H1 (cell line): Measurements from ENCODE around the gene ZFYVE21. TPM values are rescaled to one million over a fixed set of nuclear protein-coding genes. Genes with fewer than 3 reads are reported as not detected.

Source experiments
- CTCF ChIA-PET: fragments of 300-600 bp; sonication (Branson Sonifier 250); formaldehyde crosslinking; loops from one replicate; lab custom pipeline; 2021; ENCODE audit not compliant: partially characterized antibody; lab: Charles Lee
- POLR2A ChIA-PET: fragments of 300-600 bp; sonication (Branson Sonifier 250); formaldehyde crosslinking; loops from one replicate; lab custom pipeline; 2021; ENCODE audit warnings: inconsistent platforms; ENCODE audit not compliant: partially characterized antibody; lab: Charles Lee
- DNase-seq, 2 experiments: peaks; one replicate each; pipeline versions ENCODE4 v3.0.0 to v3.0.0-alpha.2; 2010 to 2022; ENCODE audit warnings: low spot score in 2 of 2, low read depth in 1 of 2, mixed read lengths in 1 of 2
- FAIRE-seq: peaks from 2 replicates; lab custom pipeline; 2011; peaks lifted over from hg19 to GRCh38; lab: Jason Lieb, UNC
- H2AFZ ChIP-seq: 2 replicates; pipeline ENCODE4 v1.8.1; 2012; ENCODE audit warnings: low read length, inconsistent platforms
- H2AK5ac ChIP-seq: 2 replicates; pipeline ENCODE4 v1.6.1; 2013; ENCODE audit warnings: low read depth, low read length
- H2BK120ac ChIP-seq: replicated peaks from 2 replicates; pipeline ENCODE3; 2013; ENCODE audit warnings: low read depth, low read length, inconsistent platforms
- H2BK12ac ChIP-seq: 2 replicates; pipeline ENCODE4 v1.6.1; 2013; ENCODE audit warnings: low read depth, low read length
- H2BK15ac ChIP-seq: 2 replicates; pipeline ENCODE4 v1.6.1; 2013; ENCODE audit warnings: low read length
- H2BK20ac ChIP-seq: 2 replicates; pipeline ENCODE4 v1.6.1; 2013; ENCODE audit warnings: low read length
- H2BK5ac ChIP-seq: 2 replicates; pipeline ENCODE4 v1.6.1; 2013; ENCODE audit warnings: low read depth, low read length
- H3K14ac ChIP-seq: 2 replicates; pipeline ENCODE4 v1.6.1; 2013; ENCODE audit warnings: inconsistent platforms; ENCODE audit not compliant: insufficient read length
- H3K18ac ChIP-seq: 2 replicates; pipeline ENCODE4 v1.6.1; 2013; ENCODE audit warnings: low read length; ENCODE audit errors: extremely low read depth
- H3K23ac ChIP-seq: 2 replicates; pipeline ENCODE4 v1.6.1; 2013; ENCODE audit warnings: inconsistent platforms; ENCODE audit not compliant: insufficient read length
- H3K23me2 ChIP-seq: 2 replicates; pipeline ENCODE4 v1.6.1; 2013; ENCODE audit warnings: low read depth, low read length
- H3K27ac ChIP-seq: 2 replicates; pipeline ENCODE4 v1.6.1; 2011; ENCODE audit warnings: low read depth, low read length, inconsistent platforms
- H3K27me3 ChIP-seq, 4 experiments: replicated peaks in 1 of 4; 1 replicate in 1 of 4; 2 replicates in 3 of 4; pipeline versions ENCODE4 v1.6.1 to v1.8.1; 2011 to 2013; ENCODE audit warnings: low read length in 3 of 4, mild to moderate bottlenecking in 3 of 4, inconsistent platforms in 2 of 4, mixed read lengths in 2 of 4, moderate library complexity in 1 of 4; ENCODE audit not compliant: control insufficient read depth in 3 of 4, insufficient read depth in 3 of 4; ENCODE audit errors: extremely low read depth in 1 of 4
- H3K36me3 ChIP-seq, 4 experiments: 2 replicates each; pipeline versions ENCODE4 v1.6.1 to v1.8.1; 2011 to 2013; ENCODE audit warnings: mild to moderate bottlenecking in 4 of 4, low read length in 3 of 4, moderate library complexity in 2 of 4, control low read depth in 1 of 4, inconsistent platforms in 1 of 4; ENCODE audit not compliant: insufficient read depth in 4 of 4, control insufficient read depth in 2 of 4
- H3K4ac ChIP-seq: replicated peaks from 2 replicates; pipeline ENCODE3; 2013; ENCODE audit warnings: low read length, low read depth, mixed read lengths, inconsistent platforms; ENCODE audit not compliant: insufficient read length
- H3K4me1 ChIP-seq, 4 experiments: replicated peaks in 1 of 4; 1 replicate in 1 of 4; 2 replicates in 3 of 4; pipeline versions ENCODE4 v1.6.1 to v1.8.1; 2011 to 2013; ENCODE audit warnings: low read length in 3 of 4, inconsistent platforms in 2 of 4, mixed read lengths in 1 of 4; ENCODE audit not compliant: insufficient read depth in 4 of 4, control insufficient read depth in 3 of 4
- H3K4me2 ChIP-seq, 2 experiments: 2 replicates each; pipeline versions ENCODE4 v1.6.1 to v1.8.1; 2011 to 2013; ENCODE audit warnings: low read depth in 2 of 2, low read length in 2 of 2, control low read depth in 1 of 2, inconsistent platforms in 1 of 2, mild to moderate bottlenecking in 1 of 2; ENCODE audit not compliant: insufficient read depth in 1 of 2
- H3K4me3 ChIP-seq, 4 experiments: fragments of 200-600, 300-600 bp in 1 of 4; sonication (generic), shearing (Covaris generic), sonication (Bioruptor Twin) in 1 of 4; 2 replicates each; pipeline versions ENCODE4 v1.5.1 to v1.8.1; 2011 to 2016; ENCODE audit warnings: low read length in 4 of 4, low read depth in 3 of 4, control low read depth in 2 of 4, inconsistent platforms in 2 of 4, mild to moderate bottlenecking in 2 of 4, mixed read lengths in 1 of 4, moderate library complexity in 1 of 4; ENCODE audit not compliant: insufficient read depth in 2 of 4; ENCODE audit errors: extremely low read depth in 1 of 4
- H3K56ac ChIP-seq: replicated peaks from 2 replicates; pipeline ENCODE3; 2013; ENCODE audit warnings: low read depth, mild to moderate bottlenecking, mixed read lengths, low read length, inconsistent platforms; ENCODE audit not compliant: insufficient read length
- H3K79me1 ChIP-seq: 2 replicates; pipeline ENCODE4 v1.6.1; 2013; ENCODE audit warnings: low read depth, low read length, control low read depth
- H3K79me2 ChIP-seq, 2 experiments: 2 replicates each; pipeline versions ENCODE4 v1.6.1 to v1.8.1; 2012 to 2013; ENCODE audit warnings: low read length in 2 of 2, mild to moderate bottlenecking in 2 of 2, inconsistent platforms in 1 of 2; ENCODE audit not compliant: insufficient read depth in 2 of 2, control insufficient read depth in 1 of 2
- H3K9ac ChIP-seq, 4 experiments: replicated peaks in 1 of 4; 1 replicate in 1 of 4; 2 replicates in 3 of 4; pipeline versions ENCODE4 v1.6.1 to v1.8.1; 2011 to 2013; ENCODE audit warnings: low read depth in 3 of 4, low read length in 3 of 4, control low read depth in 2 of 4, mild to moderate bottlenecking in 2 of 4, moderate library complexity in 2 of 4, inconsistent platforms in 1 of 4; ENCODE audit errors: extremely low read depth in 1 of 4
- H3K9me3 ChIP-seq, 2 experiments: 2 replicates each; pipeline versions ENCODE4 v1.6.1 to v1.8.1; 2012 to 2013; ENCODE audit warnings: mild to moderate bottlenecking in 2 of 2, moderate library complexity in 2 of 2, control low read depth in 1 of 2, inconsistent platforms in 1 of 2, low read depth in 1 of 2, low read length in 1 of 2, mixed read lengths in 1 of 2; ENCODE audit not compliant: insufficient read depth in 2 of 2
- H4K20me1 ChIP-seq, 2 experiments: replicated peaks in 1 of 2; 2 replicates each; pipeline versions ENCODE3 to v1.8.1; 2011 to 2013; ENCODE audit warnings: inconsistent platforms in 2 of 2, low read length in 2 of 2, mild to moderate bottlenecking in 1 of 2; ENCODE audit not compliant: insufficient read depth in 2 of 2, control insufficient read depth in 1 of 2
- H4K5ac ChIP-seq: 2 replicates; pipeline ENCODE4 v1.6.1; 2013; ENCODE audit warnings: low read length, low read depth, mixed read lengths, inconsistent platforms; ENCODE audit not compliant: insufficient read length
- H4K8ac ChIP-seq: 2 replicates; pipeline ENCODE4 v1.8.0; 2013; ENCODE audit warnings: mild to moderate bottlenecking, moderate library complexity, low read length, inconsistent platforms; ENCODE audit not compliant: insufficient read depth; ENCODE audit errors: extremely low read depth
- H4K91ac ChIP-seq: replicated peaks from 2 replicates; pipeline ENCODE3; 2013; ENCODE audit warnings: low read length, mixed read lengths, inconsistent platforms; ENCODE audit not compliant: insufficient read length
- CBX5 ChIP-seq: fragments of 300-800, 300-1000 bp; sonication (generic); IDR thresholded peaks from 2 replicates; pipeline ENCODE4 v1.7.1; 2016; ENCODE audit warnings: antibody characterized with exemption, low read length, low read depth
- CEBPB ChIP-seq: IDR thresholded peaks from 2 replicates; pipeline ENCODE4 v1.6.1; 2012; ENCODE audit warnings: low read depth, low read length
- CREB1 ChIP-seq: IDR thresholded peaks from 2 replicates; pipeline ENCODE4 v1.6.1; 2012; ENCODE audit warnings: inconsistent platforms
- E2F6 ChIP-seq: IDR thresholded peaks from 2 replicates; pipeline ENCODE4 v1.6.1; 2012; ENCODE audit warnings: inconsistent platforms
- GTF2F1 ChIP-seq: IDR thresholded peaks from 2 replicates; pipeline ENCODE4 v1.6.1; 2012; ENCODE audit warnings: low read depth, low read length, improper control_type of control experiment, borderline replicate concordance
- HDAC6 ChIP-seq: IDR thresholded peaks from one replicate; pipeline ENCODE4 v1.7.1; 2012; ENCODE audit warnings: low read depth, mild to moderate bottlenecking, inconsistent platforms, low read length, moderate library complexity
- KDM1A ChIP-seq: fragments of 200-600, 300-600 bp; sonication (generic); IDR thresholded peaks from 2 replicates; pipeline ENCODE4 v1.7.1; 2016; ENCODE audit warnings: mild to moderate bottlenecking, low read length, borderline replicate concordance
- POLR2AphosphoS5 ChIP-seq: IDR thresholded peaks from 2 replicates; pipeline ENCODE4 v1.6.1; 2011; ENCODE audit warnings: low read depth, low read length
- RBBP5 ChIP-seq: IDR thresholded peaks from 2 replicates; pipeline ENCODE4 v1.7.1; 2012; ENCODE audit warnings: low read depth, mild to moderate bottlenecking, inconsistent platforms, low read length, moderate library complexity, borderline replicate concordance
- SAP30 ChIP-seq: fragments of 300-600 bp; sonication (generic); IDR thresholded peaks from 2 replicates; pipeline ENCODE4 v1.7.1; 2012; ENCODE audit warnings: low read length, moderate library complexity, mild to moderate bottlenecking, inconsistent platforms; ENCODE audit not compliant: insufficient read depth, insufficient replicate concordance
- SIX5 ChIP-seq: IDR thresholded peaks from 2 replicates; pipeline ENCODE4 v1.6.1; 2011; ENCODE audit warnings: mild to moderate bottlenecking, low read depth, low read length
- SRF ChIP-seq: IDR thresholded peaks from 2 replicates; pipeline ENCODE4 v1.6.1; 2011; ENCODE audit warnings: mild to moderate bottlenecking, low read depth, low read length, moderate library complexity
- TAF1 ChIP-seq: IDR thresholded peaks from 2 replicates; pipeline ENCODE4 v1.6.1; 2011; ENCODE audit warnings: mild to moderate bottlenecking, low read depth, low read length
- TEAD4 ChIP-seq: IDR thresholded peaks from 2 replicates; pipeline ENCODE4 v1.6.1; 2012; ENCODE audit warnings: low read depth, low read length, inconsistent platforms, mixed read lengths
- WGBS, 2 experiments: shearing (Covaris generic) in 1 of 2; methylation state at CpG; one replicate each; pipeline versions ENCODE4 v1.1.6 to v1.1.7; 2013 to 2015; ENCODE audit warnings: low lambda C conversion rate in 2 of 2, mixed read lengths in 2 of 2, inconsistent platforms in 1 of 2, low coverage in 1 of 2, missing lambda C conversion rate in 1 of 2; ENCODE audit not compliant: insufficient replicate concordance in 2 of 2, insufficient coverage in 1 of 2, insufficient read length in 1 of 2; ENCODE audit errors: extremely low coverage in 1 of 2, missing lambda C conversion rate in 1 of 2; 5-methylcytosine and 5-hydroxymethylcytosine counted together
- polyA plus RNA-seq, 7 experiments: library from polyadenylated mRNA; depleted of rRNA in 3 of 7; stranded (reverse) in 5 of 7; unstranded in 2 of 7; fragments of >200 nt in 5 of 7; fragments of 200-250 nt in 2 of 7; gene quantifications; 1 replicate in 5 of 7; 2 replicates in 1 of 7; 4 replicates in 1 of 7; pipeline versions ENCODE4 v1.2.1 to v1.2.3, GENCODE V29; 2011 to 2013; ENCODE audit warnings: missing spikeins in 2 of 7, mixed read lengths in 2 of 7
- total RNA-seq: library from RNA; stranded (reverse); fragmentation: NEBNext Ultra II Directional; extraction: Animal tissue kit (Norgen Biotek cat#: 25700); gene quantifications from 2 replicates; pipeline ENCODE4 v1.2.1, GENCODE V29; 2021

ZFYVE21 gene
- total and polyA plus RNA-seq, 2 of the 8 experiments (the other 6 are each of a cell fraction or from before 2014, with no cell fraction given): 53.4 to 127 TPM

DNA sequence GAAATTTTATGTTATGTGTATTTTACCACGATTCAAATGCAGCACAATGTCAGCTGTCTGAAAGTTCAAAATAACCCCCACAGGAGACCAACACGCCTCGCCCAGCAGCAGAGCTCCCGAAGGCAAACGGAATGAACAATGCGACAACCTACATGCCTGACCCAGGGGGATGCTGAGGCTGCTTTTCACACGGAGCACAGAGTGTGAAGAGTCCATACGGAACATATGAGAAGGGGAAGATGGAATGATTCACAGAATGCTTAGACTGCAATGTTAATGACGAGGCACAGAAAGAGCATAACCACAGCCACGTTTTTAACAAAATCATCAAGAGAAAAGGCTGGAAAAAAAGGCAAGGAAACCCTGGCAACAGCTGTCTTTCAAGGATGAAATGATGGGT, 22.6 kb downstream of the ZFYVE21 start:
- no peak overlapping the region for H4K5ac ChIP-seq
- POLR2A ChIA-PET: interaction anchor here (0.6 to 1.4 kb wide), 2 partner anchors 9 to 10 kb away, joined by 3 read pairs; no protein-coding TSS in a partner anchor
- no peak overlapping the region for H4K8ac ChIP-seq
- no peak overlapping the region for H3K4me3 ChIP-seq
- no peak overlapping the region for H2BK12ac ChIP-seq
- H3K4me2 ChIP-seq: no peak overlapping the region
- FAIRE-seq (no peak), DNase-seq (no peak)
- no peak overlapping the region for H3K27ac ChIP-seq
- peaks cover 0 to 2% of the 10 kb centered on the region in 2 experiments for H4K20me1 ChIP-seq
- no peak overlapping the region for H3K4ac ChIP-seq
- CTCF ChIA-PET: interaction anchor here (1.0 to 1.6 kb wide), 2 partner anchors 12 to 162 kb away, joined by 4 to 6 read pairs; no protein-coding TSS in a partner anchor
- H2BK15ac ChIP-seq: no peak overlapping the region
- no peak overlapping the region for H3K14ac ChIP-seq
- no peak overlapping the region for H2AFZ ChIP-seq
- no peaks in the 10 kb centered on the region for H3K9me3 ChIP-seq
- no peak overlapping the region for H2BK5ac ChIP-seq
- no peaks in the 10 kb centered on the region; a peak in 1 of 7 replicates for H3K27me3 ChIP-seq
- 91% methylated on average over 10 of the region's 10 CpGs; no CpG with 5 or more reads in 1 of the 2 experiments for WGBS, 2 experiments
- no peak overlapping the region for H2BK120ac ChIP-seq
- no peaks in the 10 kb centered on the region for H3K79me2 ChIP-seq
- H3K9ac ChIP-seq: no peak overlapping the region
- no peak overlapping the region for H3K18ac ChIP-seq
- H2AK5ac ChIP-seq: no peak overlapping the region
- H3K4me1 ChIP-seq: peaks cover 0 to 3% (median under 1%) of the 10 kb centered on the region in 4 experiments; a peak in 3 of 7 replicates
- H3K56ac ChIP-seq: no peak overlapping the region
- H4K91ac ChIP-seq: no peak overlapping the region
- H3K23me2 ChIP-seq: no peaks in the 10 kb centered on the region
- no peaks in the 10 kb centered on the region for H3K79me1 ChIP-seq
- H3K23ac ChIP-seq: no peak overlapping the region
- no peak overlapping the region for H2BK20ac ChIP-seq
- H3K36me3 ChIP-seq: peaks cover 0 to 6% (median 2%) of the 10 kb centered on the region in 4 experiments; a peak in 4 of 8 replicates
- TF ChIP-seq CEBPB (no peak), KDM1A (no peak), SIX5 (no peak), E2F6 (no peak), POLR2AphosphoS5 (no peak), TEAD4 (no peak), SAP30 (no peak), CREB1 (no peak), RBBP5 (no peak), SRF (no peak), GTF2F1 (no peak), TAF1 (no peak), CBX5 (no peak), HDAC6 (no peak)
